HepG2 (cell line): ENCODE results near the gene POLE4. TPM values are rescaled to one million over a fixed set of nuclear protein-coding genes. Genes with fewer than 3 reads are reported as not detected.

Experiments
- ATAC-seq: fragments of 200-7000 bp; cut with Tn5 transposase; 3 replicates; pipeline ENCODE4 v1.9.1; 2020; ENCODE audit warnings: mild to moderate bottlenecking, moderate library complexity
- BruUV-seq: library from RNA; stranded (reverse); fragments of 400-500 nt; replicated peaks from 2 replicates; lab custom pipeline; 2021; lab: Mats Ljungman, UMichigan
- CTCF ChIA-PET: fragments of 300-600 bp; formaldehyde crosslinking; extraction: SDS; loops from one replicate; lab custom pipeline; 2021; ENCODE audit warnings: low total read pairs, inconsistent platforms, low intra/inter-chr PET ratio; lab: Yijun Ruan, JAX
- POLR2A ChIA-PET: fragments of 350-600 bp; sonication (Branson Sonifier 250); formaldehyde crosslinking; loops from one replicate; lab custom pipeline; 2020; ENCODE audit warnings: antibody characterized with exemption, inconsistent platforms; lab: Yijun Ruan, JAX
- DNase-seq: peaks from one replicate; pipeline ENCODE4 v3.0.0-alpha.2; 2015; ENCODE audit warnings: low spot score
- FAIRE-seq: peaks from 3 replicates; lab custom pipeline; 2011; peaks lifted over from hg19 to GRCh38; lab: Jason Lieb, UNC
- H2AFZ ChIP-seq: one replicate; pipeline ENCODE4 v1.6.1; 2011; ENCODE audit warnings: low read length, inconsistent platforms
- H3K27ac ChIP-seq: fragments of 300-600 bp; 3 replicates; pipeline ENCODE4 v1.8.0; 2011; ENCODE audit warnings: mixed run types, mild to moderate bottlenecking, mixed read lengths, low read length, inconsistent platforms; ENCODE audit not compliant: insufficient read depth; ENCODE audit errors: extremely low read length
- H3K27me3 ChIP-seq, 2 experiments: fragments of 200-600 bp in 1 of 2; 2 replicates in 1 of 2; 3 replicates in 1 of 2; pipeline versions ENCODE4 v1.6.0 to v1.8.0; 2011; ENCODE audit warnings: low read length in 2 of 2, mild to moderate bottlenecking in 2 of 2, moderate library complexity in 2 of 2, inconsistent platforms in 1 of 2; ENCODE audit not compliant: insufficient read depth in 2 of 2, control insufficient read depth in 1 of 2
- H3K36me3 ChIP-seq, 2 experiments: fragments of 200-600 bp in 1 of 2; replicated peaks in 1 of 2; 2 replicates in 1 of 2; 3 replicates in 1 of 2; pipeline versions ENCODE4 v1.5.1 to v1.8.0; 2011; ENCODE audit warnings: low read length in 2 of 2, inconsistent platforms in 1 of 2; ENCODE audit not compliant: insufficient read depth in 2 of 2, control insufficient read depth in 1 of 2
- H3K4me1 ChIP-seq: 2 replicates; pipeline ENCODE4 v1.5.1; 2012; ENCODE audit warnings: low read length, inconsistent platforms; ENCODE audit not compliant: insufficient read depth
- H3K4me2 ChIP-seq: 2 replicates; pipeline ENCODE4 v1.6.0; 2011; ENCODE audit warnings: low read depth, low read length, inconsistent platforms
- H3K4me3 ChIP-seq, 3 experiments: fragments of 200-600 bp in 1 of 3; sonication (generic), shearing (Covaris generic) in 1 of 3; replicated peaks in 1 of 3; 2 replicates each; pipeline ENCODE4 v1.5.1; 2011 to 2016; ENCODE audit warnings: low read length in 3 of 3, inconsistent platforms in 2 of 3, low read depth in 2 of 3, mild to moderate bottlenecking in 2 of 3, control low read depth in 1 of 3, mixed read lengths in 1 of 3; ENCODE audit not compliant: insufficient read depth in 1 of 3
- H3K79me2 ChIP-seq: one replicate; pipeline ENCODE4 v1.6.1; 2011; ENCODE audit warnings: low read length, inconsistent platforms; ENCODE audit not compliant: insufficient read depth
- H3K9ac ChIP-seq: 2 replicates; pipeline ENCODE4 v1.6.0; 2011; ENCODE audit warnings: mild to moderate bottlenecking, low read depth, low read length, inconsistent platforms; ENCODE audit not compliant: insufficient read depth
- H3K9me3 ChIP-seq: 2 replicates; pipeline ENCODE4 v1.5.1; 2012; ENCODE audit warnings: mild to moderate bottlenecking, low read length
- H4K20me1 ChIP-seq: 2 replicates; pipeline ENCODE4 v1.6.0; 2011; ENCODE audit warnings: inconsistent platforms, mild to moderate bottlenecking, low read length, moderate library complexity; ENCODE audit not compliant: insufficient read depth
- E2F2 ChIP-seq: sonication (generic); formaldehyde crosslinking; IDR thresholded peaks from 2 replicates; pipeline ENCODE4 v1.4.0; 2020; ENCODE audit warnings: missing genetic modification reagents, borderline replicate concordance
- FOXO1 ChIP-seq: sonication (generic); formaldehyde crosslinking; IDR thresholded peaks from 2 replicates; pipeline ENCODE4 v1.4.0; 2020; ENCODE audit warnings: missing genetic modification reagents
- HDAC1 ChIP-seq: sonication (generic); formaldehyde crosslinking; IDR thresholded peaks from 2 replicates; pipeline ENCODE4 v1.5.1; 2020; ENCODE audit warnings: mild to moderate bottlenecking, missing genetic modification reagents
- RXRA ChIP-seq: sonication (generic); formaldehyde crosslinking; IDR thresholded peaks from 2 replicates; pipeline ENCODE4 v1.5.1; 2020; ENCODE audit warnings: missing genetic modification reagents
- SATB2 ChIP-seq: sonication (generic); formaldehyde crosslinking; IDR thresholded peaks from 2 replicates; pipeline ENCODE4 v1.5.0; 2020; ENCODE audit warnings: missing genetic modification reagents
- ZFY ChIP-seq: sonication (generic); formaldehyde crosslinking; IDR thresholded peaks from 2 replicates; pipeline ENCODE4 v1.4.0; 2020; ENCODE audit warnings: missing genetic modification reagents
- ZNF343 ChIP-seq: sonication (generic); formaldehyde crosslinking; IDR thresholded peaks from 2 replicates; pipeline ENCODE4 v1.4.0; 2020; ENCODE audit warnings: mild to moderate bottlenecking, missing genetic modification reagents
- ZNF383 ChIP-seq: sonication (generic); formaldehyde crosslinking; IDR thresholded peaks from 2 replicates; pipeline ENCODE4 v1.4.0; 2020; ENCODE audit warnings: missing genetic modification reagents, mild to moderate bottlenecking, borderline replicate concordance
- ZNF543 ChIP-seq: sonication (generic); formaldehyde crosslinking; IDR thresholded peaks from 2 replicates; pipeline ENCODE4 v1.4.0; 2020; ENCODE audit warnings: mild to moderate bottlenecking, missing genetic modification reagents
- ZNF614 ChIP-seq: IDR thresholded peaks from 2 replicates; pipeline ENCODE4 v1.6.1; 2018; ENCODE audit warnings: missing biosample characterization, missing genetic modification reagents, inconsistent platforms, borderline replicate concordance
- WGBS: methylation state at CpG from one replicate; pipeline ENCODE4 v1.1.6; 2017; ENCODE audit warnings: low lambda C conversion rate; 5-methylcytosine and 5-hydroxymethylcytosine counted together
- in situ Hi-C: cut with HindIII; loops from 2 replicates; pipeline ENCODE4 v1.10.0; 2017; ENCODE audit warnings: low pct_unique_long_range_greater_than_20kb; ENCODE audit not compliant: extremely low pct_ligation_motif_present
- intact Hi-C: fragments of 100-400 bp; cut with micrococcal nuclease; formaldehyde crosslinking; loops from one replicate; pipeline ENCODE4 v1.10.0; 2022; ENCODE audit not compliant: unreplicated experiment
- polyA plus RNA-seq, 8 experiments: library from polyadenylated mRNA; depleted of rRNA in 3 of 8; stranded (reverse) in 7 of 8; unstranded in 1 of 8; fragments of >200 nt; fragmentation: Illumina TruSeq in 4 of 8; extraction: Trizol in 4 of 8; gene quantifications; 2 replicates each; pipeline versions ENCODE4 v1.2.1 to v1.2.3, GENCODE V29; 2011 to 2016; ENCODE audit warnings: low read depth in 4 of 8, missing spikeins in 1 of 8, mixed read lengths in 1 of 8; ENCODE audit not compliant: insufficient read depth in 1 of 8
- total RNA-seq, 5 experiments: library from RNA; depleted of rRNA; stranded (reverse); fragments of >200 nt; fragmentation: Illumina TruSeq; extraction: Trizol; gene quantifications; 2 replicates each; pipeline ENCODE4 v1.2.3, GENCODE V29; 2016; ENCODE audit warnings: low read depth in 1 of 5
- TF ChIP-seq, protein P1 (sequence below): sonication (generic); formaldehyde crosslinking; IDR thresholded peaks from 2 replicates; pipeline ENCODE4 v1.5.0; 2020; ENCODE audit warnings: missing genetic modification reagents

Gene POLE4
- total and polyA plus RNA-seq, 2 of the 13 experiments (the other 11 are each of a cell fraction or from before 2014, with no cell fraction given), result 106 to 116 TPM

DNA sequence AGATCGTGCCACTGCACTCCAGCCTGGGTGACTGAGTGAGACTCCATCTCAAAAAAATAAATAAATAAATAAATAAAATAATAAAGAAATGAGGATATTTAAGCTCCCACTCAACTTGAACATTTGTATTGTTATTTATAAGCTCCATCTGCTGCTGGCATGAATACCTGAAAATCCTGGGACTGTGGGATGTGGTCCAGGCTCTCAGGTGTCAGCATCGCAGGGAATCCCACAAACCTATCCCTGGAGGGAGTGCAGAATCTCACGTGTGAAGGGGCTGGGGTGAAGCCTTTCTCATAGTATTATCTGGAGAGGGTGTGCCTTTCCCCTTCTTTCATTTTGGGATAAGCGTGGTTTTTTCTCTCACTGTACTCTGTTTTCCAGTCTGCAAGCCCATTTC is 47.4 kb upstream of the POLE4 start:
- BruUV-seq, result no TSS peak
- no peak overlapping the region for H2AFZ ChIP-seq
- no peak overlapping the region for H3K9ac ChIP-seq
- TF ChIP-seq, protein P1, sequence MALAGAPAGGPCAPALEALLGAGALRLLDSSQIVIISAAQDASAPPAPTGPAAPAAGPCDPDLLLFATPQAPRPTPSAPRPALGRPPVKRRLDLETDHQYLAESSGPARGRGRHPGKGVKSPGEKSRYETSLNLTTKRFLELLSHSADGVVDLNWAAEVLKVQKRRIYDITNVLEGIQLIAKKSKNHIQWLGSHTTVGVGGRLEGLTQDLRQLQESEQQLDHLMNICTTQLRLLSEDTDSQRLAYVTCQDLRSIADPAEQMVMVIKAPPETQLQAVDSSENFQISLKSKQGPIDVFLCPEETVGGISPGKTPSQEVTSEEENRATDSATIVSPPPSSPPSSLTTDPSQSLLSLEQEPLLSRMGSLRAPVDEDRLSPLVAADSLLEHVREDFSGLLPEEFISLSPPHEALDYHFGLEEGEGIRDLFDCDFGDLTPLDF, result no peak
- no peak for TF ChIP-seq ZNF543 (CRISPR knock-in tag)
- no peak for TF ChIP-seq ZNF383 (CRISPR knock-in tag)
- no peak for TF ChIP-seq ZNF343 (CRISPR knock-in tag)
- TF ChIP-seq E2F2 (CRISPR knock-in tag), result no peak
- no peak for TF ChIP-seq HDAC1 (CRISPR knock-in tag)
- TF ChIP-seq FOXO1, result no peak
- no peak for TF ChIP-seq ZFY (CRISPR knock-in tag)
- no peak for TF ChIP-seq RXRA (CRISPR knock-in tag)
- no peak for TF ChIP-seq SATB2 (CRISPR knock-in tag)
- TF ChIP-seq ZNF614 (CRISPR knock-in tag), result no peak
- H4K20me1 ChIP-seq, result no peaks in the 10 kb centered on the region
- DNase-seq, result no peak
- no peak for FAIRE-seq
- H3K4me2 ChIP-seq, result no peak overlapping the region
- intact Hi-C loops, result no loop called here
- H3K79me2 ChIP-seq, result no peaks in the 10 kb centered on the region
- 49% methylated on average over 4 of the region's 4 CpGs for WGBS
- peaks cover 20% of the 10 kb centered on the region for H3K4me1 ChIP-seq
- no peak for ATAC-seq
- POLR2A ChIA-PET, result no interaction called here
- CTCF ChIA-PET, result no interaction called here
- in situ Hi-C loops, result loop anchor here (10.0 kb wide), 1 partner anchor 334 kb away; no protein-coding TSS in a partner anchor
- H3K9me3 ChIP-seq, result no peaks in the 10 kb centered on the region
- peaks cover 0 to 11% of the 10 kb centered on the region in 2 experiments; a peak in 1 of 5 replicates for H3K27me3 ChIP-seq
- H3K36me3 ChIP-seq, result no peaks in the 10 kb centered on the region
- no peak overlapping the region for H3K4me3 ChIP-seq
- H3K27ac ChIP-seq, result no peak overlapping the region
